CD14-positive monocyte (primary cell): ENCODE measurements around the gene ATG10. TPM values are rescaled to one million over a fixed set of nuclear protein-coding genes. Genes with fewer than 3 reads are reported as not detected.
"Not testable (repeated sequence)": the region's sequence is repeated elsewhere in the genome, so short reads cannot be mapped to it uniquely, and the experiment has no call there.

ENCODE experiments used
- DNase-seq, 3 donors: peaks; one replicate each; pipeline ENCODE4 v3.0.0-alpha.2; 2011 to 2022
- H2AFZ ChIP-seq: 2 replicates; pipeline ENCODE4 v1.6.0; 2012; ENCODE audit warnings: mild to moderate bottlenecking, low read depth, low read length, inconsistent platforms; ENCODE audit not compliant: insufficient read depth, poor library complexity, severe bottlenecking
- H3K27ac ChIP-seq, 2 donors: 1 replicate in 1 of 2; 2 replicates in 1 of 2; pipeline ENCODE4 v1.5.1; 2012 to 2013; ENCODE audit warnings: low read length in 2 of 2, control low read depth in 1 of 2, inconsistent platforms in 1 of 2, low read depth in 1 of 2, mild to moderate bottlenecking in 1 of 2
- H3K27me3 ChIP-seq, 2 donors: one replicate each; pipeline versions ENCODE4 v1.6.0 to v1.6.1; 2011 to 2013; ENCODE audit warnings: low read length in 2 of 2; ENCODE audit not compliant: control insufficient read depth in 2 of 2, insufficient read depth in 2 of 2
- H3K36me3 ChIP-seq, 2 donors: replicated peaks in 1 of 2; 1 replicate in 1 of 2; 2 replicates in 1 of 2; pipeline versions ENCODE4 v1.5.1 to v1.6.1; 2012 to 2013; ENCODE audit warnings: low read length in 2 of 2, control low read depth in 1 of 2, inconsistent platforms in 1 of 2, mild to moderate bottlenecking in 1 of 2; ENCODE audit not compliant: insufficient read depth in 2 of 2, control insufficient read depth in 1 of 2
- H3K4me1 ChIP-seq, 2 donors: 1 replicate in 1 of 2; 2 replicates in 1 of 2; pipeline versions ENCODE4 v1.5.1 to v1.6.1; 2012 to 2013; ENCODE audit warnings: low read length in 2 of 2, control low read depth in 1 of 2, inconsistent platforms in 1 of 2, mild to moderate bottlenecking in 1 of 2, moderate library complexity in 1 of 2; ENCODE audit not compliant: insufficient read depth in 2 of 2, control insufficient read depth in 1 of 2
- H3K4me2 ChIP-seq: replicated peaks from 2 replicates; pipeline ENCODE3; 2012; ENCODE audit warnings: low read length, moderate library complexity, mild to moderate bottlenecking; ENCODE audit not compliant: poor library complexity, severe bottlenecking; ENCODE audit errors: extremely low read depth
- H3K4me3 ChIP-seq, 3 experiments: fragments of 200-600 bp in 1 of 3; sonication (generic) in 1 of 3; replicated peaks in 1 of 3; 1 replicate in 2 of 3; 2 replicates in 1 of 3; pipeline ENCODE4 v1.5.1; 2011 to 2013; ENCODE audit warnings: low read length in 3 of 3, mild to moderate bottlenecking in 3 of 3, control low read depth in 2 of 3, low read depth in 2 of 3, inconsistent platforms in 1 of 3, moderate library complexity in 1 of 3
- H3K79me2 ChIP-seq: 2 replicates; pipeline ENCODE4 v1.6.0; 2012; ENCODE audit warnings: mild to moderate bottlenecking, control low read depth, inconsistent platforms, low read length, moderate library complexity; ENCODE audit not compliant: insufficient read depth
- H3K9ac ChIP-seq: 2 replicates; pipeline ENCODE4 v1.6.0; 2017; ENCODE audit warnings: low read length, mild to moderate bottlenecking; ENCODE audit not compliant: insufficient read depth, poor library complexity, severe bottlenecking
- H3K9me3 ChIP-seq, 2 donors: replicated peaks in 1 of 2; 1 replicate in 1 of 2; 2 replicates in 1 of 2; pipeline versions ENCODE4 v1.5.1 to v1.6.1; 2012 to 2013; ENCODE audit warnings: low read length in 2 of 2, control low read depth in 1 of 2; ENCODE audit not compliant: control insufficient read depth in 1 of 2, insufficient read depth in 1 of 2
- H4K20me1 ChIP-seq: 2 replicates; pipeline ENCODE4 v1.6.0; 2012; ENCODE audit warnings: mild to moderate bottlenecking, low read length, control low read depth, moderate library complexity; ENCODE audit not compliant: insufficient read depth
- H3K27ac Mint-ChIP-seq, 7 donors: one replicate each; pipeline ENCODE4 v1.8.0; 2020; ENCODE audit warnings: mild to moderate bottlenecking in 7 of 7, mixed read lengths in 7 of 7, moderate library complexity in 6 of 7, inconsistent platforms in 2 of 7
- H3K27me3 Mint-ChIP-seq, 3 donors: one replicate each; pipeline ENCODE4 v1.8.0; 2021 to 2022; ENCODE audit warnings: low read depth in 3 of 3, mild to moderate bottlenecking in 3 of 3, mixed read lengths in 3 of 3, moderate library complexity in 3 of 3, inconsistent platforms in 1 of 3
- H3K36me3 Mint-ChIP-seq, 2 donors: one replicate each; pipeline ENCODE4 v1.8.0; 2020; ENCODE audit warnings: mixed read lengths in 2 of 2, inconsistent platforms in 1 of 2, mild to moderate bottlenecking in 1 of 2
- H3K4me1 Mint-ChIP-seq: one replicate; pipeline ENCODE4 v1.8.0; 2020; ENCODE audit warnings: mild to moderate bottlenecking, mixed read lengths
- H3K4me3 Mint-ChIP-seq, 2 donors: one replicate each; pipeline ENCODE4 v1.8.0; 2020; ENCODE audit warnings: mild to moderate bottlenecking in 2 of 2, mixed read lengths in 2 of 2, moderate library complexity in 1 of 2
- H3K9me3 Mint-ChIP-seq, 7 donors: one replicate each; pipeline ENCODE4 v1.8.0; 2020 to 2022; ENCODE audit warnings: mixed read lengths in 7 of 7, mild to moderate bottlenecking in 6 of 7, moderate library complexity in 6 of 7, inconsistent platforms in 2 of 7
- WGBS: methylation state at CpG from one replicate; pipeline ENCODE4 v1.1.5; 2013; ENCODE audit warnings: missing lambda C conversion rate; ENCODE audit not compliant: insufficient coverage; 5-methylcytosine and 5-hydroxymethylcytosine counted together
- intact Hi-C, 2 donors: fragments of 100-400 bp; cut with micrococcal nuclease; formaldehyde crosslinking; loops; one replicate each; pipeline versions ENCODE4 v1.15.0 to v1.15.1; 2023
- polyA plus RNA-seq, 3 donors: library from polyadenylated mRNA; depleted of rRNA in 1 of 3; unstranded in 2 of 3; stranded (reverse) in 1 of 3; fragments of 300-500 nt in 2 of 3; fragments of >200 nt in 1 of 3; fragmentation: Illumina TruSeq in 2 of 3; gene quantifications; 1 replicate in 2 of 3; 2 replicates in 1 of 3; pipeline ENCODE4 v1.2.3, GENCODE V29; 2012 to 2021
- TF ChIP-seq, protein P1 (sequence below): fragments of 200-600 bp; IDR thresholded peaks from one replicate; pipeline ENCODE4 v1.8.0; 2022; ENCODE audit warnings: antibody characterized with exemption, mild to moderate bottlenecking

The ATG10 gene
- polyA plus RNA-seq, 3 donors: 2.1 to 7.9 (median 5.6) TPM

DNA sequence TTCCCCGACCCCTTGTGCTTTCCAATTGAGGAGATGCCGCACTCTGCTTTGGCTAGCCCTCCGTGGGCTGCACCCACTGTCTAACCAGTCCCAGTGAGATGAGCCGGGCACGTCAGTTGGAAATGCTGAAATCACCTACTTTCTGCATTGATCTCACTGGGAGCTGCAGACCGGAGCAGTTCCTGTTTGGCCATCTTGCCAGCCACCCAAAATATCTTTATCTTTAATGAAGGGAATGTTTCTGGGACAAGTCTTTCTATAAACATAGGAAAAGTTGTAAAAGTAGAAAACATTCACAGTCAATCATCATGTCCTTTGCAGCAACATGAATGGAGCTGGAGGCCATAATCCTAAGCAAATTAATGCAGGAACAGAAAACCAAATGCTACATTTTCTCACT, 158.8 kb downstream of the ATG10 start:
- Histone ChIP-seq H4K20me1 (no peaks in the 10 kb centered on the region), H3K27ac (no peak overlapping the region), H3K27me3 (no peaks in the 10 kb centered on the region), H3K9me3 (peaks cover 0 to 7% of the 10 kb centered on the region in 2 donors), H3K79me2 (no peaks in the 10 kb centered on the region), H3K4me1 (no peaks in the 10 kb centered on the region), H3K4me3 (no peak overlapping the region), H3K4me2 (no peak overlapping the region), H2AFZ (no peak overlapping the region), H3K36me3 (no peaks in the 10 kb centered on the region), H3K9ac (no peak overlapping the region)
- Mint-ChIP-seq H3K36me3 (peaks cover 4 to 5% of the 10 kb centered on the region in 2 donors), H3K4me3 (no peak overlapping the region), H3K9me3 (peaks cover 16 to 31% (median 24%) of the 10 kb centered on the region in 7 donors), H3K27ac (no peak overlapping the region), H3K27me3 (peaks cover 0 to 2% (median 0%) of the 10 kb centered on the region in 3 donors), H3K4me1 (no peaks in the 10 kb centered on the region)
- WGBS: 100% methylated on average over 3 of the region's 6 CpGs
- intact Hi-C loops: no loop called here
- TF ChIP-seq, protein P1, sequence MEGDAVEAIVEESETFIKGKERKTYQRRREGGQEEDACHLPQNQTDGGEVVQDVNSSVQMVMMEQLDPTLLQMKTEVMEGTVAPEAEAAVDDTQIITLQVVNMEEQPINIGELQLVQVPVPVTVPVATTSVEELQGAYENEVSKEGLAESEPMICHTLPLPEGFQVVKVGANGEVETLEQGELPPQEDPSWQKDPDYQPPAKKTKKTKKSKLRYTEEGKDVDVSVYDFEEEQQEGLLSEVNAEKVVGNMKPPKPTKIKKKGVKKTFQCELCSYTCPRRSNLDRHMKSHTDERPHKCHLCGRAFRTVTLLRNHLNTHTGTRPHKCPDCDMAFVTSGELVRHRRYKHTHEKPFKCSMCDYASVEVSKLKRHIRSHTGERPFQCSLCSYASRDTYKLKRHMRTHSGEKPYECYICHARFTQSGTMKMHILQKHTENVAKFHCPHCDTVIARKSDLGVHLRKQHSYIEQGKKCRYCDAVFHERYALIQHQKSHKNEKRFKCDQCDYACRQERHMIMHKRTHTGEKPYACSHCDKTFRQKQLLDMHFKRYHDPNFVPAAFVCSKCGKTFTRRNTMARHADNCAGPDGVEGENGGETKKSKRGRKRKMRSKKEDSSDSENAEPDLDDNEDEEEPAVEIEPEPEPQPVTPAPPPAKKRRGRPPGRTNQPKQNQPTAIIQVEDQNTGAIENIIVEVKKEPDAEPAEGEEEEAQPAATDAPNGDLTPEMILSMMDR: no peak
- no peak for DNase-seq

DNA sequence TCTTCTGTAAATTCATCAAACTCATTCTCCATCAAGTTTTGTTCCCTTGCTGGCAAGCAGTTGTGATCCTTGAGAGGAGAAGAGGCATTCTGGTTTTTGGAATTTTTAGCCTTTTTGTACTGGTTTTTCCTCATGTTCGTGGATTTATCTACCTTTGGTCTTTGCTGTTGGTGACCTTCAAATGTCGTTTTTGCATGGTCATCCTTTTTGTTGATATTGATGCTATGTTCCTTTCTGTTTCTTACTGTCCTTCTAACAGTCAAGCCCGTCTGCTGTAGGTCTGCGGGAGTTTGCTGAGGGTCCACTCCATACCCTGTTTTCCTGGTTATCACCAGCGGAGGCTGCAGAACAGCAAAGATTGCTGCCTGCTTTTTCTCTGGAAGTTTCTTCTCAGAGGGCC, 165.4 kb downstream of the ATG10 start:
- peaks cover 0 to 13% of the 10 kb centered on the region in 2 donors for H3K36me3 ChIP-seq
- WGBS: 93% methylated on average over 3 of the region's 5 CpGs
- H3K27ac Mint-ChIP-seq: no peak overlapping the region

DNA sequence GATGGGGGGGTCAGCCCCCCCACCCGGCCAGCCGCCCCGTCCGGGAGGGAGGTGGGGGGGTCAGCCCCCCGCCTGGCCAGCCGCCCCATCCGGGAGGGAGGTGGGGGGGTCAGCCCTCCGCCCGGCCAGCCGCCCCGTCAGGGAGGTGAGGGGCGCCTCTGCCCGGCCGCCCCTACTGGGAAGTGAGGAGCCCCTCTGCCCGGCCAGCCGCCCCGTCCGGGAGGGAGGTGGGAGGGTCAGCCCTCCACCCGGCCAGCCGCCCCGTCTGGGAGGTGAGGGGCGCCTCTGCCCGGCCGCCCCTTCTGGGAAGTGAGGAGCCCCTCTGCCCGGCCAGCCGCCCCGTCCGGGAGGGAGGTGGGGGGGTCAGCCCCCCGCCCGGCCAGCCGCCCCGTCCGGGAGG, 168.0 kb downstream of the ATG10 start:
- H3K27ac Mint-ChIP-seq, H3K4me1 ChIP-seq, H3K4me3 ChIP-seq, H3K36me3 Mint-ChIP-seq, H3K27ac ChIP-seq, H3K27me3 ChIP-seq, H3K4me2 ChIP-seq, DNase-seq, H3K79me2 ChIP-seq, H4K20me1 ChIP-seq, H3K4me3 Mint-ChIP-seq, intact Hi-C loops, H3K4me1 Mint-ChIP-seq, H2AFZ ChIP-seq, H3K27me3 Mint-ChIP-seq, H3K9ac ChIP-seq: not testable (repeated sequence)
- peaks cover 19 to 31% (median 24%) of the 10 kb centered on the region in 7 donors for H3K9me3 Mint-ChIP-seq
- no CpG with 5 or more reads among the region's 33 CpGs for WGBS
- Histone ChIP-seq H3K9me3 (peaks cover 9 to 15% of the 10 kb centered on the region in 2 donors), H3K36me3 (peaks cover 0 to 13% of the 10 kb centered on the region in 2 donors)

More for the DNA sequence above, 165.4 kb downstream of the ATG10 start:
- DNase-seq: no peak
- TF ChIP-seq, protein P1: no peak
- H3K9ac ChIP-seq: no peak overlapping the region
- Mint-ChIP-seq H3K4me1 (no peaks in the 10 kb centered on the region), H3K36me3 (peaks cover 2 to 7% of the 10 kb centered on the region in 2 donors), H3K4me3 (no peak overlapping the region), H3K9me3 (peaks cover 23 to 33% (median 29%) of the 10 kb centered on the region in 7 donors), H3K27me3 (peaks cover 0 to 2% (median 0%) of the 10 kb centered on the region in 3 donors)
- H3K4me3 ChIP-seq: no peak overlapping the region
- no peaks in the 10 kb centered on the region for H4K20me1 ChIP-seq
- no peaks in the 10 kb centered on the region for H3K79me2 ChIP-seq
- no peak overlapping the region for H3K27ac ChIP-seq
- H3K27me3 ChIP-seq: no peaks in the 10 kb centered on the region
- intact Hi-C loops: no loop called here
- peaks cover 9 to 15% of the 10 kb centered on the region in 2 donors for H3K9me3 ChIP-seq
- no peak overlapping the region for H2AFZ ChIP-seq
- H3K4me2 ChIP-seq: no peak overlapping the region
- H3K4me1 ChIP-seq: no peaks in the 10 kb centered on the region
